Measurements from ENCODE around the gene SIRPA.

Gene SIRPA

DNA sequence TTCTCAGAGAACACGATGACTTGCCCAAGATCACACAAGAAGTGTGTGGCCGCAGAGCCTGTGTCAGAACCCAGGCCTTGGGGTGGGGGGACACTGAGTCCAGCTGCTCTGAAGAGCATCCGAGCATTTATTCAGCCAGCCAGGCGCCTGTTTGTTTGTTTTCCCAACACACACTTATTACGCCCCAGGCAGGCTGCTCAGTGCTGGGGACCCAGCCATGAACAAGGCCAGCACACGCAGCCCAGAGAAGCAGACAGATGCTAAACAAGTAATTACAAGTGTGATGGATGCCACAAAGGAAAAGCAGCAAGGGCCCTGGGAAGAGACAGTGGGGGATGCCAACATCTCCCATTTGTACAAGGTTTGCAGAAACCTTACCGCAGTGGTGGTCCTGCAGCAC, 19.4 kb upstream of the SIRPA start:
- no peak for DNase-seq
- no peak overlapping the region for H3K4me3 ChIP-seq (ENCODE audit: low read depth, low read length)
- H3K36me3 ChIP-seq, result no peaks in the 10 kb centered on the region
- peaks cover 3% of the 10 kb centered on the region for H3K9me3 ChIP-seq (ENCODE audit: severe bottlenecking)
- H3K27me3 ChIP-seq (ENCODE audit: insufficient read depth, low read depth, severe bottlenecking), result no peaks in the 10 kb centered on the region
- no peak overlapping the region for H3K27ac ChIP-seq
- no peak for TF ChIP-seq CTCF (IDR thresholded peaks at IDR 0.05; ENCODE audit: low read depth, low read length)

DNA sequence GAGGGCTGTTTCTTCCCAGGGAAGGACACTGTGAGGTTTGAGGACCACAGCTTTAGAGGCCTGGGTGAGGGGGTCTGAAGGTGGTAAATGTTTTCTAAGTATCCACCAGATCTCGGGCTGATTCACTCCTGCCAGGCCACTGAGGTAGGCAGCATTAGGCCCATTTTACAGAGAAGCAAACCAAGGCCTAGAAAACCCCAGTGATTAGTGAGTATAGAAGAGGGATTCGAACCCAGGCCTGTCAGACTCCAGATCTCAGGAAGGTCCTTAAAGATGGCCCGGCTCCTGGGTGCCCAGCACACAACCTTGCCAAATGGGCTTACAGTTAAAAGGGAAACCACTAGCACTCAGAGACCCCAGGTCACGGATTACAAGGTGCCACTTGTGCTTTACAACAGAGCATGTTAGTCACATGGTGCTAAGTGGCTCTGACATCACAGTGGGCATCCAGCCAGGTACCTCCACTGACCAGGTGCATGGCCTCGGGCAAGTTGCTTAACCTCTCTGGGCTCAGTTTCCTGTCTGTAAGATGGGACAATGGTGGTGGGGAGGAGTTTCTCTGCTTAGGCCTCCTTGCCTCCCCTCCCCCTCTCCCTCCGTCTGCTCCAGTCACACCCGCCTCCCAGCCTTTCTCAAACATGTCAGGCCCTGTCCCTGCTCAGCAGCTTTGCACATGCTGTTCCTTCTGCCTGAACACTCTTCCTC, 18.8 kb upstream of the SIRPA start:
- Histone ChIP-seq H3K27ac (no peak overlapping the region), H3K27me3 (ENCODE audit: insufficient read depth, low read depth, severe bottlenecking) (no peaks in the 10 kb centered on the region), H3K9me3 (ENCODE audit: severe bottlenecking) (peaks cover 3% of the 10 kb centered on the region), H3K36me3 (no peaks in the 10 kb centered on the region), H3K4me3 (ENCODE audit: low read depth, low read length) (no peak overlapping the region)
- DNase-seq, result no peak
- no peak for TF ChIP-seq CTCF (IDR thresholded peaks at IDR 0.05; ENCODE audit: low read depth, low read length)

- H3K27me3 ChIP-seq (ENCODE audit: insufficient read depth, low read depth, severe bottlenecking), result no peaks in the 10 kb centered on the region
- no peaks in the 10 kb centered on the region for H3K36me3 ChIP-seq
- no peak for TF ChIP-seq CTCF (IDR thresholded peaks at IDR 0.05; ENCODE audit: low read depth, low read length)
- no peak overlapping the region for H3K27ac ChIP-seq
- no peak overlapping the region for H3K4me3 ChIP-seq (ENCODE audit: low read depth, low read length)
- no peak for DNase-seq
- peaks cover 3% of the 10 kb centered on the region for H3K9me3 ChIP-seq (ENCODE audit: severe bottlenecking)
These were observed 18.1 kb upstream of the SIRPA start for GRCh38 chr20:1876975-1877608.

GRCh38 chr20:1877609-1878200, 17.5 kb upstream of the SIRPA start:
- Histone ChIP-seq H3K36me3 (no peaks in the 10 kb centered on the region), H3K27ac (no peak overlapping the region), H3K4me3 (ENCODE audit: low read depth, low read length) (no peak overlapping the region), H3K27me3 (ENCODE audit: insufficient read depth, low read depth, severe bottlenecking) (no peaks in the 10 kb centered on the region), H3K9me3 (ENCODE audit: severe bottlenecking) (peaks cover 2% of the 10 kb centered on the region)
- no peak for DNase-seq
- no peak for TF ChIP-seq CTCF (IDR thresholded peaks at IDR 0.05; ENCODE audit: low read depth, low read length)

GRCh38 chr20:1879369-1879768, 15.8 kb upstream of the SIRPA start:
- DNase-seq, result peak; percentile 26
- H3K36me3 ChIP-seq, result no peaks in the 10 kb centered on the region
- TF ChIP-seq CTCF (IDR thresholded peaks at IDR 0.05; ENCODE audit: low read depth, low read length), result no peak

More at GRCh38 chr20:1879369-1879768, 15.8 kb upstream of the SIRPA start:
- Histone ChIP-seq H3K9me3 (ENCODE audit: severe bottlenecking) (no peaks in the 10 kb centered on the region), H3K4me3 (ENCODE audit: low read depth, low read length) (no peak overlapping the region), H3K27me3 (ENCODE audit: insufficient read depth, low read depth, severe bottlenecking) (no peaks in the 10 kb centered on the region), H3K27ac (peak overlapping the region; percentile 47; the same call in 1 of the 2 replicates)
